H1 (cell line): ENCODE data around the gene RFLNA. TPM values are rescaled to one million over a fixed set of nuclear protein-coding genes. Genes with fewer than 3 reads are reported as not detected.

Source experiments
- CTCF ChIA-PET: fragments of 300-600 bp; sonication (Branson Sonifier 250); formaldehyde crosslinking; loops from one replicate; lab custom pipeline; 2021; ENCODE audit not compliant: partially characterized antibody; lab: Charles Lee
- POLR2A ChIA-PET: fragments of 300-600 bp; sonication (Branson Sonifier 250); formaldehyde crosslinking; loops from one replicate; lab custom pipeline; 2021; ENCODE audit warnings: inconsistent platforms; ENCODE audit not compliant: partially characterized antibody; lab: Charles Lee
- DNase-seq, 2 experiments: peaks; one replicate each; pipeline versions ENCODE4 v3.0.0 to v3.0.0-alpha.2; 2010 to 2022; ENCODE audit warnings: low spot score in 2 of 2, low read depth in 1 of 2, mixed read lengths in 1 of 2
- FAIRE-seq: peaks from 2 replicates; lab custom pipeline; 2011; peaks lifted over from hg19 to GRCh38; lab: Jason Lieb, UNC
- H2AFZ ChIP-seq: 2 replicates; pipeline ENCODE4 v1.8.1; 2012; ENCODE audit warnings: low read length, inconsistent platforms
- H2AK5ac ChIP-seq: 2 replicates; pipeline ENCODE4 v1.6.1; 2013; ENCODE audit warnings: low read depth, low read length
- H2BK120ac ChIP-seq: replicated peaks from 2 replicates; pipeline ENCODE3; 2013; ENCODE audit warnings: low read depth, low read length, inconsistent platforms
- H2BK12ac ChIP-seq: 2 replicates; pipeline ENCODE4 v1.6.1; 2013; ENCODE audit warnings: low read depth, low read length
- H2BK15ac ChIP-seq: 2 replicates; pipeline ENCODE4 v1.6.1; 2013; ENCODE audit warnings: low read length
- H2BK20ac ChIP-seq: 2 replicates; pipeline ENCODE4 v1.6.1; 2013; ENCODE audit warnings: low read length
- H2BK5ac ChIP-seq: 2 replicates; pipeline ENCODE4 v1.6.1; 2013; ENCODE audit warnings: low read depth, low read length
- H3K14ac ChIP-seq: 2 replicates; pipeline ENCODE4 v1.6.1; 2013; ENCODE audit warnings: inconsistent platforms; ENCODE audit not compliant: insufficient read length
- H3K18ac ChIP-seq: 2 replicates; pipeline ENCODE4 v1.6.1; 2013; ENCODE audit warnings: low read length; ENCODE audit errors: extremely low read depth
- H3K23ac ChIP-seq: 2 replicates; pipeline ENCODE4 v1.6.1; 2013; ENCODE audit warnings: inconsistent platforms; ENCODE audit not compliant: insufficient read length
- H3K23me2 ChIP-seq: 2 replicates; pipeline ENCODE4 v1.6.1; 2013; ENCODE audit warnings: low read depth, low read length
- H3K27ac ChIP-seq: 2 replicates; pipeline ENCODE4 v1.6.1; 2011; ENCODE audit warnings: low read depth, low read length, inconsistent platforms
- H3K27me3 ChIP-seq, 4 experiments: replicated peaks in 1 of 4; 1 replicate in 1 of 4; 2 replicates in 3 of 4; pipeline versions ENCODE4 v1.6.1 to v1.8.1; 2011 to 2013; ENCODE audit warnings: low read length in 3 of 4, mild to moderate bottlenecking in 3 of 4, inconsistent platforms in 2 of 4, mixed read lengths in 2 of 4, moderate library complexity in 1 of 4; ENCODE audit not compliant: control insufficient read depth in 3 of 4, insufficient read depth in 3 of 4; ENCODE audit errors: extremely low read depth in 1 of 4
- H3K36me3 ChIP-seq, 4 experiments: 2 replicates each; pipeline versions ENCODE4 v1.6.1 to v1.8.1; 2011 to 2013; ENCODE audit warnings: mild to moderate bottlenecking in 4 of 4, low read length in 3 of 4, moderate library complexity in 2 of 4, control low read depth in 1 of 4, inconsistent platforms in 1 of 4; ENCODE audit not compliant: insufficient read depth in 4 of 4, control insufficient read depth in 2 of 4
- H3K4ac ChIP-seq: replicated peaks from 2 replicates; pipeline ENCODE3; 2013; ENCODE audit warnings: low read length, low read depth, mixed read lengths, inconsistent platforms; ENCODE audit not compliant: insufficient read length
- H3K4me1 ChIP-seq, 4 experiments: replicated peaks in 1 of 4; 1 replicate in 1 of 4; 2 replicates in 3 of 4; pipeline versions ENCODE4 v1.6.1 to v1.8.1; 2011 to 2013; ENCODE audit warnings: low read length in 3 of 4, inconsistent platforms in 2 of 4, mixed read lengths in 1 of 4; ENCODE audit not compliant: insufficient read depth in 4 of 4, control insufficient read depth in 3 of 4
- H3K4me2 ChIP-seq, 2 experiments: 2 replicates each; pipeline versions ENCODE4 v1.6.1 to v1.8.1; 2011 to 2013; ENCODE audit warnings: low read depth in 2 of 2, low read length in 2 of 2, control low read depth in 1 of 2, inconsistent platforms in 1 of 2, mild to moderate bottlenecking in 1 of 2; ENCODE audit not compliant: insufficient read depth in 1 of 2
- H3K4me3 ChIP-seq, 4 experiments: fragments of 200-600, 300-600 bp in 1 of 4; sonication (generic), shearing (Covaris generic), sonication (Bioruptor Twin) in 1 of 4; 2 replicates each; pipeline versions ENCODE4 v1.5.1 to v1.8.1; 2011 to 2016; ENCODE audit warnings: low read length in 4 of 4, low read depth in 3 of 4, control low read depth in 2 of 4, inconsistent platforms in 2 of 4, mild to moderate bottlenecking in 2 of 4, mixed read lengths in 1 of 4, moderate library complexity in 1 of 4; ENCODE audit not compliant: insufficient read depth in 2 of 4; ENCODE audit errors: extremely low read depth in 1 of 4
- H3K56ac ChIP-seq: replicated peaks from 2 replicates; pipeline ENCODE3; 2013; ENCODE audit warnings: low read depth, mild to moderate bottlenecking, mixed read lengths, low read length, inconsistent platforms; ENCODE audit not compliant: insufficient read length
- H3K79me1 ChIP-seq: 2 replicates; pipeline ENCODE4 v1.6.1; 2013; ENCODE audit warnings: low read depth, low read length, control low read depth
- H3K79me2 ChIP-seq, 2 experiments: 2 replicates each; pipeline versions ENCODE4 v1.6.1 to v1.8.1; 2012 to 2013; ENCODE audit warnings: low read length in 2 of 2, mild to moderate bottlenecking in 2 of 2, inconsistent platforms in 1 of 2; ENCODE audit not compliant: insufficient read depth in 2 of 2, control insufficient read depth in 1 of 2
- H3K9ac ChIP-seq, 4 experiments: replicated peaks in 1 of 4; 1 replicate in 1 of 4; 2 replicates in 3 of 4; pipeline versions ENCODE4 v1.6.1 to v1.8.1; 2011 to 2013; ENCODE audit warnings: low read depth in 3 of 4, low read length in 3 of 4, control low read depth in 2 of 4, mild to moderate bottlenecking in 2 of 4, moderate library complexity in 2 of 4, inconsistent platforms in 1 of 4; ENCODE audit errors: extremely low read depth in 1 of 4
- H3K9me3 ChIP-seq, 2 experiments: 2 replicates each; pipeline versions ENCODE4 v1.6.1 to v1.8.1; 2012 to 2013; ENCODE audit warnings: mild to moderate bottlenecking in 2 of 2, moderate library complexity in 2 of 2, control low read depth in 1 of 2, inconsistent platforms in 1 of 2, low read depth in 1 of 2, low read length in 1 of 2, mixed read lengths in 1 of 2; ENCODE audit not compliant: insufficient read depth in 2 of 2
- H4K20me1 ChIP-seq, 2 experiments: replicated peaks in 1 of 2; 2 replicates each; pipeline versions ENCODE3 to v1.8.1; 2011 to 2013; ENCODE audit warnings: inconsistent platforms in 2 of 2, low read length in 2 of 2, mild to moderate bottlenecking in 1 of 2; ENCODE audit not compliant: insufficient read depth in 2 of 2, control insufficient read depth in 1 of 2
- H4K5ac ChIP-seq: 2 replicates; pipeline ENCODE4 v1.6.1; 2013; ENCODE audit warnings: low read length, low read depth, mixed read lengths, inconsistent platforms; ENCODE audit not compliant: insufficient read length
- H4K8ac ChIP-seq: 2 replicates; pipeline ENCODE4 v1.8.0; 2013; ENCODE audit warnings: mild to moderate bottlenecking, moderate library complexity, low read length, inconsistent platforms; ENCODE audit not compliant: insufficient read depth; ENCODE audit errors: extremely low read depth
- H4K91ac ChIP-seq: replicated peaks from 2 replicates; pipeline ENCODE3; 2013; ENCODE audit warnings: low read length, mixed read lengths, inconsistent platforms; ENCODE audit not compliant: insufficient read length
- CEBPB ChIP-seq: IDR thresholded peaks from 2 replicates; pipeline ENCODE4 v1.6.1; 2012; ENCODE audit warnings: low read depth, low read length
- CHD1 ChIP-seq: IDR thresholded peaks from 2 replicates; pipeline ENCODE4 v1.6.1; 2012; ENCODE audit warnings: low read depth, low read length, improper control_type of control experiment
- EZH2 ChIP-seq: fragments of 200-600 bp; sonication (generic); IDR thresholded peaks from 2 replicates; pipeline ENCODE4 v1.7.1; 2012; ENCODE audit warnings: low read depth, mild to moderate bottlenecking, moderate library complexity, low read length, inconsistent platforms; ENCODE audit not compliant: severe bottlenecking
- FOSL1 ChIP-seq: IDR thresholded peaks from 2 replicates; pipeline ENCODE4 v1.6.1; 2011; ENCODE audit warnings: mild to moderate bottlenecking, low read depth, low read length, moderate library complexity; ENCODE audit not compliant: insufficient read depth
- GTF2F1 ChIP-seq: IDR thresholded peaks from 2 replicates; pipeline ENCODE4 v1.6.1; 2012; ENCODE audit warnings: low read depth, low read length, improper control_type of control experiment, borderline replicate concordance
- SIX5 ChIP-seq: IDR thresholded peaks from 2 replicates; pipeline ENCODE4 v1.6.1; 2011; ENCODE audit warnings: mild to moderate bottlenecking, low read depth, low read length
- SP2 ChIP-seq: IDR thresholded peaks from 2 replicates; pipeline ENCODE4 v1.6.1; 2012; ENCODE audit warnings: mild to moderate bottlenecking, low read length, inconsistent platforms
- TEAD4 ChIP-seq: IDR thresholded peaks from 2 replicates; pipeline ENCODE4 v1.6.1; 2012; ENCODE audit warnings: low read depth, low read length, inconsistent platforms, mixed read lengths
- WGBS, 2 experiments: shearing (Covaris generic) in 1 of 2; methylation state at CpG; one replicate each; pipeline versions ENCODE4 v1.1.6 to v1.1.7; 2013 to 2015; ENCODE audit warnings: low lambda C conversion rate in 2 of 2, mixed read lengths in 2 of 2, inconsistent platforms in 1 of 2, low coverage in 1 of 2, missing lambda C conversion rate in 1 of 2; ENCODE audit not compliant: insufficient replicate concordance in 2 of 2, insufficient coverage in 1 of 2, insufficient read length in 1 of 2; ENCODE audit errors: extremely low coverage in 1 of 2, missing lambda C conversion rate in 1 of 2; 5-methylcytosine and 5-hydroxymethylcytosine counted together
- polyA plus RNA-seq, 7 experiments: library from polyadenylated mRNA; depleted of rRNA in 3 of 7; stranded (reverse) in 5 of 7; unstranded in 2 of 7; fragments of >200 nt in 5 of 7; fragments of 200-250 nt in 2 of 7; gene quantifications; 1 replicate in 5 of 7; 2 replicates in 1 of 7; 4 replicates in 1 of 7; pipeline versions ENCODE4 v1.2.1 to v1.2.3, GENCODE V29; 2011 to 2013; ENCODE audit warnings: missing spikeins in 2 of 7, mixed read lengths in 2 of 7
- total RNA-seq: library from RNA; stranded (reverse); fragmentation: NEBNext Ultra II Directional; extraction: Animal tissue kit (Norgen Biotek cat#: 25700); gene quantifications from 2 replicates; pipeline ENCODE4 v1.2.1, GENCODE V29; 2021

RFLNA gene
- total and polyA plus RNA-seq, 2 of the 8 experiments (the other 6 are each of a cell fraction or from before 2014, with no cell fraction given) = 6.4 to 6.6 TPM

DNA sequence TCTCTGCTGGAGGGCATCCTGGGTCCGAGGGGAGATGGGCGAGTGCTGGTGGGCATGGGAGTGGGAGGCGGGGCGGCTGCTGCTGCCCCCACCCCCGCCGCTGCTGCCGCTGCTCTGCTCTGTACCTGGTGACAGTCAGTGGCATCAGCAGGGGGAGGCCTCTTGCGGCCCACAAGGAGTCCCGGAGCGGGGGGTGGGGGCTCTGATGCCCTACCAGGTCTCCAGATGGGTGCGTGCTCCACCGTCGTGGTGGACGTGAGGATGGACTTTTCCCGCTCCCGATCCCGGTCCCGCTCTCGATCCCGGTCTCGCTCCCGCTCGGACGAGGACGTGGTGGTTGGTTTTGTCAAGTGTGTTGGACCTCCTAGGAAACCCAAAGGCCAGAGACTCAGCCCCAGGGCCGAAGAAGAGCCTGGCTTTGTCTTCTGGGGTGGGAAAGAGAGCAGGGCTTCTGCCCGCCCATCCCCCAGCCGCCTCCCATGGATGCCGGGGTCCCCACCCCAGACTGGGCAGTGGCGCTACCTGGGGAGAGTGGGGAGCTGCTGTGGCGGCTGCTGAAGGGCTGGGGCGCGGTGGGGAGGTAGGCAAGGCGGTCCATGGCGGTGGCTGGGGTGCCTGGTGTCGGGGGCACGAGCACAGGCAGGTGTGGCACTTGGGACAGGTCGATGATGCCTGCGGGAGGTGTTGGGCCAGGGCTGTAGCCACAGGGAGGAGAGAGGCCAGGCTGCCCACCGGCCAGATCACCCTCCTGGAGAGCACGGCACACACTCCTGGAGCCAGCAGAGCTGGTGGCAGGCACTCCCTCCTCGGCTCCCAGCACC is 45.4 kb downstream of the RFLNA start:
- no peak overlapping the region for H3K14ac ChIP-seq
- POLR2A ChIA-PET = no interaction called here
- H3K18ac ChIP-seq = no peak overlapping the region
- no peak overlapping the region for H3K23ac ChIP-seq
- H3K36me3 ChIP-seq = peaks cover 14 to 68% (median 34%) of the 10 kb centered on the region in 4 experiments; a peak in 7 of 8 replicates
- no peak overlapping the region for H3K9ac ChIP-seq
- H4K20me1 ChIP-seq = peaks cover 0 to 6% of the 10 kb centered on the region in 2 experiments
- H3K4me2 ChIP-seq = no peak overlapping the region
- DNase-seq (no peak), FAIRE-seq (no peak)
- no peak overlapping the region for H2AFZ ChIP-seq
- H4K5ac ChIP-seq = no peak overlapping the region
- H3K4ac ChIP-seq = no peak overlapping the region
- no peak overlapping the region for H3K56ac ChIP-seq
- no peak overlapping the region for H4K91ac ChIP-seq
- H3K27ac ChIP-seq = no peak overlapping the region
- no peak overlapping the region for H3K4me3 ChIP-seq
- H2BK15ac ChIP-seq = no peak overlapping the region
- no peak overlapping the region; the same call in 1 of the 2 replicates for H4K8ac ChIP-seq
- CTCF ChIA-PET = interaction anchor here (0.6 to 1.5 kb wide), 3 partner anchors 59 to 249 kb away, joined by 4 to 5 read pairs (median 4); no protein-coding TSS in a partner anchor
- no peak overlapping the region for H2BK5ac ChIP-seq
- H3K9me3 ChIP-seq = no peaks in the 10 kb centered on the region
- H2AK5ac ChIP-seq = no peak overlapping the region
- no peaks in the 10 kb centered on the region; the same call in 1 of the 2 replicates for H3K79me1 ChIP-seq
- TF ChIP-seq EZH2 (no peak), GTF2F1 (no peak), SIX5 (no peak), CHD1 (no peak), FOSL1 (no peak), TEAD4 (no peak), SP2 (no peak), CEBPB (no peak)
- H3K27me3 ChIP-seq = no peaks in the 10 kb centered on the region
- H2BK20ac ChIP-seq = no peak overlapping the region
- H3K79me2 ChIP-seq = no peaks in the 10 kb centered on the region
- H2BK120ac ChIP-seq = no peak overlapping the region
- H3K23me2 ChIP-seq = peaks cover 4% of the 10 kb centered on the region; the same call in 1 of the 2 replicates
- 95% methylated on average over 30 of the region's 42 CpGs; no CpG with 5 or more reads in 1 of the 2 experiments for WGBS, 2 experiments
- no peaks in the 10 kb centered on the region for H3K4me1 ChIP-seq
- H2BK12ac ChIP-seq = no peak overlapping the region
